AML-193 (cell line): ENCODE results near the gene CORIN.

Experiments used
- DNase-seq, 2 experiments: peaks; one replicate each; lab custom pipeline; 2025; lab: John Stamatoyannopoulos, UW

The CORIN gene

DNA sequence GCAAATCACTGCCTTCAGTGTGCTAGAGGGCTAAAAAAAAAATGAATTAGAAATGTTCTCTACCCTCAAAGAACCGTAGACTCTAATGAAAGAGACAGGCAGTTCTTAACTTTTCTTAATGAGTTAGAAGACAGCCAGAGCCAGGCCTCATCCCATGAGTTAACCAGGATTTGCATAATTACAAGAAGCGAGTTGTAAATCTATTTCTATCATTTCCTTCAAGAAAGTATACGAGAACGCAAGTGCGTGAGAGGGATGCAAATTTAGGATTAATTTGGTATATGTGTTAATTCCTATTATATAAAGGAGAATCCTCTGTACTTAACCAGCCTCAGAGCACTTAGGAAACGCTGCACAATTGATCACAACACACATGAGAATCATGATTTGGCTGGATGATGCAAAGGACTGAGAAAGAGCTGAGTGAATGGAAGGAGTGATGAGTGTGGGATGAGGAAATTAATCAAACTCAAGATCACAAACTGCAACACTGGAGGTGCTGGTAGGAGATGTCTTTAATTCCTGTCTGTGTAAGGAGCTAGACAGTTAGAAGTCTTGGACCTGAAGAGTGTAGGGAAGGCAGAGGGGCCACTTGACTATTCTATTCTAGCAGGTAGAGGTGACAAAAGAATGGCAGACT is 195.6 kb downstream of the CORIN start:
- no peak for DNase-seq

DNA sequence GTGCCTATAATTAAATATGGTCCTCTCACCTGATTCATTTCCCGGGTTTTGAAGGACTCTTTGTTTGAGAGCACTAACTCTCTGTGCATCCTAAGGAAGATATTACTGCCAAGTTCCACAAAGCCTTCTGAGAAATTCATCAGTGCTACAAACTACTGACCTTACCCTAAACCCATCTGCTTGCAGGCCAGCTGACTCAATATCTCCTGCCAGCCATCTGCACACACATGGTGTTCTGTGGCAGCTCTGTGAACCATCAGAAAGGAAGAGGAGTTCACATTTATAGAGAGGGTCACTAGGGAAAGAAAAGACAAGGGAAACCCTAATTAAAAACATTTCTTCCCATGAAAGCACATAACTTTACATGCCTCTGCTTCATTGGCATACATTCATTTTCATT is 196.1 kb downstream of the CORIN start:
- no peak for DNase-seq

DNA sequence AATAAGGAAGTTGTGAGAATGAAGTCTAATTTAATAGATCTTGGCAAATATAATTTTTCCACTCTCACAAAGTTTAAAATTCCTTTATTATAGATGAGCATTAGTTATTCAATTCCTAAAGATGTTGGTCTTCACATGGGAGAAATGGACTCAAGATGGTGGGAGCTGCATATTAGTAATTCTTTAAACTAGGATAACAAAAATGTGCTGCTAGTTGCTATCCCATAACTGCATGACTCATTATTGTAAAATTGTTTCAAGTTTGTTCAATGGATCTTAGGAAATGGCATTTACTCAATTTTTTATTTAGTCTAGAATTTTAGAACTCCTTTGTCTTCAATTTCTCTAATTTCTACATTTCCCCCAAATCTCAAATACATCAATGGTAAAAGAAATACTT is 197.0 kb downstream of the CORIN start:
- DNase-seq: no peak

DNA sequence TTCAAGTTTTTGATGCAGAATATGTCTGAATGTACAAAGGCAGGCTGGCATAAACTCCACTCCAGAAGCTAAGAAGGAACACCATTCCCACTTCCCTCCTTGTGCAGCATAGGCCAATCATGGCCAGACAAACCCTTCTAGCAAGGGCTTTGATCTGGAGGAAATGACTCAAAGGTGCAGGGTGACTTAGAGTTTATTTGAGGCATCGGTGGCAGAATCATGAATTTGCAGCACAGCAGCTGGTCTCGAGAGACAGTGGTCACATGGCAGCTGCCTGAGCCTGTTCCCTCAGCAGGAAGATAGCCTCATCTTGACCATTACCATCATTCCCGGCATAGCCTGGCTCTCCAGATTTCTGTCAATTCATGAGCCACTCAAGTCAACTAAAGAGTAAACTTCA is 198.3 kb downstream of the CORIN start:
- DNase-seq: no peak

DNA sequence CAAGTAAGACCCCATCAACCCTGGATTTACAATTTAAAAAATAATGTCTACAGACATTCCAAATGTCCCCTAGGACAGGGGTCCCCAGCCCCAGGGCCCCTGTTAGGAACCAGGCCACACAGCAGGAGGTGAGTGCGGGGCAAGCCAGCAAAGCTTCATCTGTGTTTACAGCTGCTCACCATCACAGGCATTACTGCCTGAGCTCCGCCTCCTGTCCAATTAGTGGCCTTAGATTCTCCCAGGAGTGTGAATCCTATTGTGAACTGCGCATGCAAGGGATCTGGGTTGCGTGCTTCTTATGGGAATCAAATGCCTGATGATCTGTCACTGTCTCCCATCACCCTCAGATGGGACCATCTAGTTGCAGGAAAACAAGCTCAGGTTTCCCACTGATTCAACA is 206.7 kb downstream of the CORIN start:
- no peak for DNase-seq

DNA sequence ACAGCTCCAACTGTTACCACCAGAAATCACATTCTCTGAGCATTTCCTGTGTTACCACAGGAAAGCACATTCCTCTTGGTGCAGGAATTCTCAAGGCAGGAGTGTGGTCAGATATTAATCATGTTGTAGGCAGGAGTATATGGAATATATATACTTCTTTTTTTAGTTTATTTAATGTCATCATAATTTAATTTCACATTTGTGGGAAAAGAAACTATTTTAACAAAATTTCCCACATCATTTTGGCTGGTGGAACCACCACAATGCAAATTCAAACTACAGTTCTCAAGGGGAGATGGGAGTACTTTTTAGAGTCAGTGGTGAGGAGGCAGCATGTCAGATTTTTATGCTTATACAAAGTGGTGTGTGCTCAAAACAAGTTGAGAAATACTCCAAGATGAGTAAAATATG is 213.8 kb downstream of the CORIN start:
- no peak for DNase-seq

DNA sequence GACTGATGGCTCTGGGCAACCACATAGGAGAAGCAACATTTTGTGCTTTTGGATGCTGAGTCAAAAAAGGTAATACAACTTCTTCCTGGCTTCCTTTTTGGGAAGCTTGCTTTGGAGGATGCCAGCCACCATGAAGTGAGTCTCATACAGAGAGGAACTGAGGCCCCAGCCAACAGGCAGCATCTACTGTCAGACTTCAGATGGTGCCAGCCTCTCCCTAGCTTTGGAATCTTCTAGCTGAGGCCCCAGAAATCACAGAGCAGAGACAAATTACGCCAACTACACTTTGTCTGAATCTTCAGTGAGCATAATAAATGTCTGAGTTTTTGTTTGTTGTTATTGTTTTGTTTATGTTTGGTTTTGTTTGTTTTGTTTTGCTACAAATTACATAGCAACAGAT is 216.7 kb downstream of the CORIN start:
- DNase-seq: no peak

DNA sequence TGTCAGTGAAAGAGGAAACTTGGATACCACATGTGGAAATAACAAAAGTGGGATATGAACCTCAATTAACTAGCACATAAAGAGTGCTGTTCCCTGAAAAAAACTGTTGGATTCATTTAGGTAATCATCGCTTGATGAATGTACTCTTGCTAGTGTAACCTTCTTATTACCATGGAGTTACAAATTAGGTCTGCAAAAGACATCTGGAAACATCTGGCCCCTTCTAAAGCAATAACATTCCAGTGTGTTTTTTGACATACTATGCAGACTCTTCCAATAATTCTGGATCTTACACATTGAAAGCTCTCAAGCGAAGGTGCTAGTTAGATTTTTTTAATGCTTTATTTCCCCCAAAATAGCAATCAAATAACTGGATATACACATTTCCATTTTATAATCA is 218.2 kb downstream of the CORIN start:
- no peak for DNase-seq

DNA sequence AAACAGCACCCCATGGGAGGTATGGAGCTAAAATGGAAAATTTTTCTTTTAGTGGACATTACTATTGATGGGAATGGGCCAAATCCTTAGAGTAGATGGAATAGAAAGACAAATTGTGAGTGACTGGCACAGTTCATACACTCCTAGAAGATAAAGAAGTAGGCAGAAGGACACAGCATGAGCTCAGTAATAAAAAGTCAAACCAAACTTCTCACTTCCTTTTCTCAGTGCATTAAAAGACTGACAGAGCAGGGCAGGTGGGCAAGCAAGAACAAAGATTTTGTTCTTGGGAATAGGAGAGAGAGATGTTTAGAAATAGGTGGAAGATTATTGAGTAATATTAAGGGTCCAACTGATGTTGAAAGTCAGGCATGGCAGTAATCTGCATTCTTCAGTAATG is 220.3 kb downstream of the CORIN start:
- no peak for DNase-seq

DNA sequence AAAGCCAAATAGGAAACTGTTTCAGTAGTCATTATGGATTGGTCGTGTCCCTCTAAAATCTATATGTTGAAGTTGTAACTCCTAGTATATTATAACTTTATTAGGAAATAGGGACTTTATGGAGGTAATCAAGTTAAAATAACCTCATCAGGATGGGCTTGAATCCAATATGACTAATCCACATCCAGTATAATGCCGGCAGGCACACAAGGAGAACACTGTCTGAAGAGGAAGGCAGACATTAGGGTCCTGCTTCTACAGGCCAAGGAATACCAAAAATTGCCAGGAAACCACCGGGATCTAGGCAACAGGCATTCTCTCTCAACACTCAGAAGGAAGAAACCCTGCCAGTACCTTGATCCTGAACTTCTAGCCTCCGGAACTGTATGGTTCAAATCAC is 222.5 kb downstream of the CORIN start:
- DNase-seq: no peak

DNA sequence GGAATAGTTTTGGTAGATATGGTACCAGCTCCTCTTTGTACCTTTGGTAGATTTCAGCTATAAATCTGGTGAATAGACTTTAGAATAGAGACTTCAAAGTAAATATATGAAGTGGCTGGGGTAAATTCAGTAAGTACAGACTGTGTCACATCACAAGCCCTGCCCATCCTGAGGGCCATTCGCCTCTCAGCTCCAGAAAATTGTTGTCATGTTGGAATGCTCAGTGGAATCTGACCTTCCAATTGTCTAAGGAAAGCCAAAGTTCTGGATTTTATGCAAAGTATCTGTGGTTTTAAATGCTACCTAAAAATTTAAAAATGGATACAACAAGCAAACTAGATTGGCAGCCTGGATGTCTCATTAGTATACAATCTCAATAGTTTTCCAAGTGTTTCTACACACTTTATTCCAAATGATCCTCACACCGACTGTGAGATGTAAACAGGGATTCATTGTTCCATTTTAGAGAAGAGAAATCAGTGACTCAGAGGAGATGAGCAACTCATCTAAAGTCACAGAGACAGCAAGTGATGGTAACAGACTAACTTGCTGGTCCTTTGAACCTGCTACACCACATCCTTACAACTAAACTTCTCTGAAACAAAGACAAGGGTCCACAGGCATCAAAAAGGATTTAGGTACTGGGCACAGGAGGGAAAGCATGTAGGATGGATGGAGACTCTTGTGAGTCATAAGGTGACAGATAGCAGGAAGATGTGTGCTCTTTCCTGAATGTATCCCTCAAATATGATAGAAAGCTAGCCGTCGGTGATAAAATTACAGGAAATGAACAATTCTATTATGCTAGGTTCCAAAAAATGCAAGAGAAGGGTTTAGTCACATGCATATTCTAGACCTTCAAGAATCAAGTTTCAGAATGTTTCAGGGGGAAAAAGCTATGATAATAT is 225.5 kb downstream of the CORIN start:
- DNase-seq: no peak

DNA sequence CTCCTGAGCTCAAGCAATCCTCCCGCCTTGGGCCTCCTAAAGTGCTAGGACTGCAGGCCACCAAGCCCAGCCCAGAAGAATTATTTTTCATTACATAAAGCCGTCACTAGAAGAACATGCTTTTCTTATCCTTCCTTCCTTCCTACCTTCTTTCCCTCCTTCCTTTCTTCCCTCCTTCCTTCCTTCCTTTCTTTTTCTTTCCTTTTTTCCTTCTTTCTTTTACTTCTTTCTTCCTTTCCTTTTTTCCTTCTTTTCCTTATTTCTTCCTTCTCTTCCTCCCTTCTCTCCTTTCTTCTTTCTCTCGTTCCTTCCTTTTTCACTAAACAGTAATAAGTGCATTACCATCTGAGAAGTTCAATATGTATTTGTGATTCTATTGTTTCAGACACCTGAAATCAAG is 231.4 kb downstream of the CORIN start:
- no peak for DNase-seq

DNA sequence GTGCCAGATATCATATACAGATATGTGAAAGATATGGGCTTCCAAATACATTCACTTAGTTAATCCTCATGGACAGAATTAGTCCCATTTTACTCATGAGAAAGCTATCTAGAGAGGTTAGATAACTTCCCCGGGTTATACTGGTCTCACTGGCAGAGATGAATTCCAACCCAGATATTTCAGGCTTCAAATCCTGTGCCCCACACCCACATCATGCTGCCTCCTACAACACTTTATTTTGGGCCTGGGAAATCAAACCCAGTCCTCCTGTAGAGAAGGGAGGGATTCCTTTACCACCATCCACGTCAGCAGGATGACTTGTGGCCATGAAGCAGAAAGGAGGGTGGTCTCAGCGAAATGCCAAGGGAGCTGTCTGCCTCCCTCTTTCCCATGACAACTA is 239.0 kb downstream of the CORIN start:
- no peak for DNase-seq

DNA sequence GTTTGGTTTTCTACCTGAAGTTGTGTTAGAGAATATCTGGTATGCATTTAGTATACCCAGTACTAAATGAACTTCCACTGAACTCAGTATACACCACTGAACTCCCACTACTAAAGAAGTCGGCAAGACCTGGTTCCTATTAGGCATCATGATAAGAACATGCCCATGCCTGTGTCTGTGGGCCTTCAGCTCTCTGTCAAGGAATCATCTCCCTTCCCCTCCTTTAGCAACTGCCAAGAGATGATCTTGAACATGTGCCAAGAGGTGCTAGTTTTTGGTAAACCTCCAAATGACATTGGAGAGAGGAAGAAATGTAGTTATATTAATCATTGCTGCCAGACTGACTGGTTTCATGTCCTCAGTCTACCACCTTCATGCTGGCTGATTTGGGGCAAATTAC is 239.5 kb downstream of the CORIN start:
- DNase-seq: no peak

DNA sequence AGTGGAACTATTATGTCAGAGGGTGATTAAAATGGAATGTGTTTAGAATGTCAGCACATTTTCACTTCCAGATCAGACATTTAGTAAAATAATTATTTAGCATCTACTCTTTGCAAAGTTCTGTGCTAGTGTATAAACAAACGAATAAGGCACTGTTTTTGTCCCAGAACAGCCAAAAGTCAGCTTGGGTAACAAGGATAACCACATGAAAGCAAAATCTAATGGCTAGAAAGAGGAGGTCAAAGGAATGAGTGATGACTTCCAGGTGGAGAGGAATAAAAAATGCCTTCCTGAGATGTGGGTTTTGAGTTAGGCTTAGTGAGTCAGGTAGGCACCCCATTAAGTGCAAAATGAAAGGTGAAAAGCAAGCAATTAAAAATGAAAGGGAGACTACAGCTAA is 240.2 kb downstream of the CORIN start:
- DNase-seq: no peak

DNA sequence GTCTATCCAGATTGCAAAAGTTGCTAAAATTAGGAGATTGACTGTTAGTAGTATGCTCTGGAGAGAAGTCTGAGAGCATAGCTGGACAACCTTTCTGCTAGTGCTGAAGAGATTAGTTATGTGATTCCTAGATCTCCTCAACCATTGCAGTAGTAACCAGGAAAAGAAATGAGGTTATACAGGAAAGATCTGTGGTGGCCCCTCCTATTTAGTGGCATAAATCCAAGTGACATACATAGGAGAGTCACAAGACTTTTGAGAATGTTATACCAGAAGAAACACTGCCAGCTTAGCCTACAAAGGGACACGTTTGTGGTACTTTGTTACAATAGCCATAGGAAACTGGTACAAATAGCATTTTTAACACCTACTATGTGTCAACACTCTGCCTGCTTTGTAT is 247.5 kb downstream of the CORIN start:
- DNase-seq: no peak

DNA sequence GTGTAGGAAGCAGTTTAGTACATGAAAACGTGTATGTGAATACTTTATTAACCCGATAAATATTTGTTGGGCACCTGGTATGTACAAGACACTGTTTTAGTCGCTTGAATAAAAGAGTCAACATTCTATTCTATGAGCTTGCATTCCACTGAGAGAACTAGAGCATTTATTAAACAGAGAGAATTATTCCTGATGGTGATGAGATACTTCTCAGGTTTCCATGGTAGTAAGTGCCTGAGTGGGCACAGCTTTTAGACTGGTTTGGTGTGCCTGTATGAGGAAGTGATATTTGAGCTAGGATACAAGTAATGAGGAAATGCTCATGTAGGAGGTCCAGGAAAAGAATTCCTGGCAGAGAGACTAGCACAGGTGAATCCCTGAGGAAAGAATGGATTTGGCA is 258.6 kb downstream of the CORIN start:
- DNase-seq: no peak

DNA sequence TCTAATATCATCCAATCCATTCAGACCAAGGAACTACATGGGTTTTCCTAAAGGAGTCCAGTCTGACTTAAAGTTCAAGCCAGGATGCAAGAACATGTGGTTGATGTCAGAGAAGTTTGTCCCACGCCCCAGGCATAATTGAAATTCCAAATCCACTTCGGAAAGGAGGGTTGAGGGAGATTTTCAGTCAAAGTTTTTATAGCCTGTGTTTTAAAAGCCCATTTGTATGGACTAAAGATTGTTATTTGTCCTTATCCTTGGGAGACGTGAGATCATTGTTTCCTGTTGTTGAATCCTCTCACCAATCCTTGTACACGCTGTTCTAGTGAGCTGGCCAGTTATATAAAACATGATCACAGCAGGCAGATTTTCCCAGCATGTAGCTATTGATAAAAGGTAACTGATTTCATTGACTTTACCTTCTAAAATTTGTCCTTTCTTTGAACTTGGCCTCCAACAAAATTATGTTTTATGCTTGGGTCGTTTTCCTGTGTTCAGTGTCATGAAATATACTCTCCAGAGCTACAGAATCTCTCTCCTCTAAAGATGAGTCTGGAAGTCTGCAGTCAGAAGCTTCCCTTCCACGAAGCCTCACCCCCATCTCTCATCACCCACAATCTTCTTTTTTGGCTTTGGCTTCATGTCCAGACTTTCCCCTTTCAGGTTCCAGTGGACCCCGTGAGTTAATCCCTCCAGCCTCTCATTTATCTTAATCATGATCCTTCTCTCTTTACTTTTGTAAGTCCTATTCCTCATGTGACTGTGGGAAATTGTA is 259.9 kb downstream of the CORIN start:
- no peak for DNase-seq

DNA sequence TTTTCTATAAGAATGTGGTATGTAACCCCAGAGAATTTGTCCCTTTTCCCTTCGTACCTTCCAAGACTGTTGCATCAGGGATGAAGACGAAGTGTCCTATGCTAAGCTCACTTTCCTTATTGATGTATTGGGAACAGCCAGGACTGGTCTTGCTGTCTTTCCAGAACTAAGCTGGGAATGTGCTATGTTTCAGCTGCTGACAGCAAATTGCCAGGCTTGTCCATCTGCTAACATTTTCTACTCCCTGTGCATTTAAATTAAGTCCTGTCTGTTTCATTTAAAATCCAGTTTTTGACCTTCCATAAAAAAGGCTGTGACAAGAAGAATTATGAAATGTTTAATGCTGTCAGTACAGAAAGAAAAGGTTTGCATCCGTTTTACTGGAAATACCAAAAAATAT is 264.9 kb downstream of the CORIN start:
- no peak for DNase-seq

DNA sequence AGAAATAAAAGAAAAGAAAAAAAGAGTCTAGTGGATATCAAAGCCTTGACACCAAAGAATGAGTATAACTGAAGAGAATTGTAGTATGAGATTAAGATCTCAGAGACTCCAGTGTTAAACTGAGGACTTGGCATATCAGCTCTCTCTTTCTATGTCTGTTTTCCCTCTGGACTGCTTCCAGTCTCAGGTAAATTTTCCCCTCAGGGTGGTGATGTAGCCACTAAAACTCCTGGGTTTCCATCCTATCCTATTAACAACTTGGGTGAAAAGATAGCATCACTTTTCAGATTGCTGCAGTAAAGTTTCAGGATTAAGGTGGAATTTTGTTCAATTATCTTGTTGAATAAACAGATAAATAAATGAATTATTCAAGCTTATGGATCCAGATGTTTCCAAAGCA is 267.1 kb downstream of the CORIN start:
- no peak for DNase-seq

DNA sequence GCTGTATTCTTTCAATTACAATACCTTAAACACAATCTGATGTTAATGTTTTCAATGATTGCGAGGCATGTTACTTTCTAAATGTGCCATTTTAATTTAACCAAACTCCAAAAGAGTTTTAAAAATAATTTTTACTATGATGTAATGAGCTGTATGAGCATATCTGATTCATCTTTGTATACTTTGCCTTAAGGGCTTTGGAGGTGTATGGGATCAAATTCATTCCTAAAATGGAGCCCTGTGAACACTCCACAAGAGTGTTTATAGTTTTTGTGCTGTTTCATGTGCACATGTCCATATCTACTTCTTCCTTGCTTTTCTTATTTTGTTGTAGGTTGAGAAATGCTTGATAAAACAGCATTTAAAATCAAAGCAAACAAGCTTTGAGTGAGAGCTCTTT is 270.4 kb downstream of the CORIN start:
- no peak for DNase-seq

DNA sequence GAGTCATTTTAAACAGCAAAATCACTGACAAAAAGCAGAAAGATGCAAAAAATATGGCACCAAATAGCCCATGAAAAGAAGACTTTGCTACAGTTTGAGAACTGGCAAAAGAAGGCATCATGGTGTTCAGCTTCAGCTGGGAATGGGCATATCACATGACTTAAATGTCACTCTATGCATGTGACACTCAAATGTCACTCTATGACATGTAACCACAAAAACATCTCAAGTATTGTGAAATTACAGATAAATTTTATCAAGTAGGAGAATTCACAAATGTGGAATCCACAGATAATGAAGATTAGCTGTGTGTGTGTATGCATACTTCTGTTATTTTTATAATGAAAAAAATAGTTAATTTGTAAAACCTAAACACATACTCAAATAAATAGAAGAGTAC is 270.9 kb downstream of the CORIN start:
- no peak for DNase-seq

DNA sequence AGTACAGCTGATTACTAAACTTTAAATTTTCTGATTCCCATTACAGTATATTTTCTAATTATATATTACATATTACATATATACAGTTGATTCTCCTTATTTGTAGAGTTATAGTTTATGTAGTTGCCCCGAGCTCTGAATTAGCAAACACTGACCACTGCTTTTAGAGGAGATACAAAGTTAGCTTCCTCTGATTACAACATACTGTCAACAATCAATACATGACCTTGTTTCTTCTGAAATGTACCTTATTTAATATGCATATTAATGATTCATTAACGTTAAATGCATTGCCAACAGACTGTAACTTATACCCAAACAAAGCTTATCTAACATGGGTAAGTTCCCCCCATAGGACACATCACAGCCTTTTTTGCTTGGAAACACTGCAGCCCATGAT is 271.3 kb downstream of the CORIN start:
- DNase-seq: no peak
